HCT116 (cell line): ENCODE data around the gene PRELP. TPM values are rescaled to one million over a fixed set of nuclear protein-coding genes. Genes with fewer than 3 reads are reported as not detected.

Experiments used
- ATAC-seq: fragments of 200-7000 bp; cut with Tn5 transposase; 2 replicates; pipeline ENCODE4 v1.9.1; 2020; ENCODE audit warnings: mild to moderate bottlenecking, moderate library complexity
- BruUV-seq: library from RNA; stranded (reverse); fragments of 400-500 nt; replicated peaks from 2 replicates; lab custom pipeline; 2021; lab: Mats Ljungman, UMichigan
- CTCF ChIA-PET: fragments of 300-600 bp; sonication (Branson Sonifier 250); formaldehyde crosslinking; loops from one replicate; lab custom pipeline; 2021; ENCODE audit warnings: antibody characterized with exemption; lab: Charles Lee
- POLR2A ChIA-PET: fragments of 300-600, 350-600 bp; sonication (Branson Sonifier 250); formaldehyde crosslinking; loops from one replicate; lab custom pipeline; 2021; ENCODE audit warnings: antibody characterized with exemption; lab: Charles Lee
- RAD21 ChIA-PET, 2 experiments: fragments of 300-600 bp; sonication (Branson Sonifier 250); formaldehyde crosslinking; loops; one replicate each; lab custom pipeline; 2023; ENCODE audit warnings: low total read pairs in 2 of 2; ENCODE audit not compliant: uncharacterized antibody in 2 of 2, unreplicated experiment in 2 of 2, low non-redundant PET in 1 of 2; lab: Charles Lee
- DNase-seq: peaks from one replicate; pipeline ENCODE4 v3.0.0-alpha.2; 2010; ENCODE audit warnings: low read depth, low spot score
- H2AFZ ChIP-seq: fragments of 200-600 bp; shearing (Covaris generic), sonication (generic); 2 replicates; pipeline ENCODE4 v1.6.1; 2017; ENCODE audit warnings: low read depth, mixed run types, mixed read lengths, antibody characterized with exemption, low read length; ENCODE audit not compliant: poor library complexity, severe bottlenecking
- H3K27ac ChIP-seq: 2 replicates; pipeline ENCODE4 v1.5.1; 2012; ENCODE audit warnings: low read depth, low read length
- H3K27me3 ChIP-seq: fragments of 200-600 bp; sonication (generic); 2 replicates; pipeline ENCODE4 v1.6.1; 2016; ENCODE audit warnings: mixed run types, low read length, mixed read lengths; ENCODE audit not compliant: insufficient read depth
- H3K36me3 ChIP-seq, 2 experiments: fragments of 200-500 bp in 1 of 2; fragments of 200-600 bp in 1 of 2; sonication (Bioruptor generic) in 1 of 2; sonication (generic) in 1 of 2; 2 replicates each; pipeline versions ENCODE4 v1.5.1 to v1.6.1; 2014 to 2016; ENCODE audit warnings: low read length in 2 of 2, inconsistent platforms in 1 of 2, mixed read lengths in 1 of 2, mixed run types in 1 of 2; ENCODE audit not compliant: insufficient read depth in 2 of 2, control insufficient read depth in 1 of 2
- H3K4me1 ChIP-seq, 2 experiments: fragments of 200-600 bp in 1 of 2; sonication (generic) in 1 of 2; 2 replicates each; pipeline versions ENCODE4 v1.5.1 to v1.6.1; 2012 to 2017; ENCODE audit warnings: low read length in 2 of 2, inconsistent platforms in 1 of 2, mild to moderate bottlenecking in 1 of 2, mixed read lengths in 1 of 2, mixed run types in 1 of 2, moderate library complexity in 1 of 2; ENCODE audit not compliant: insufficient read depth in 2 of 2, control insufficient read depth in 1 of 2
- H3K4me2 ChIP-seq: fragments of 200-600 bp; sonication (generic); 2 replicates; pipeline ENCODE4 v1.6.1; 2017; ENCODE audit warnings: mixed run types, low read length, mixed read lengths
- H3K4me3 ChIP-seq, 2 experiments: fragments of 200-600 bp in 1 of 2; sonication (generic) in 1 of 2; replicated peaks in 1 of 2; 2 replicates each; pipeline ENCODE4 v1.5.1; 2011 to 2016; ENCODE audit warnings: low read length in 2 of 2, control low read depth in 1 of 2, low read depth in 1 of 2, mild to moderate bottlenecking in 1 of 2, mixed read lengths in 1 of 2, mixed run types in 1 of 2
- H3K79me2 ChIP-seq: fragments of 200-600 bp; sonication (generic); 2 replicates; pipeline ENCODE4 v1.6.1; 2017; ENCODE audit warnings: mild to moderate bottlenecking, mixed run types, low read length, moderate library complexity, mixed read lengths; ENCODE audit not compliant: insufficient read depth
- H3K9ac ChIP-seq: fragments of 200-600 bp; sonication (generic); 2 replicates; pipeline ENCODE4 v1.6.1; 2016; ENCODE audit warnings: low read length, mixed read lengths
- H3K9me2 ChIP-seq: fragments of 200-600 bp; sonication (generic), shearing (Covaris generic); 2 replicates; pipeline ENCODE4 v1.6.1; 2017; ENCODE audit warnings: mixed run types, mild to moderate bottlenecking, moderate library complexity; ENCODE audit not compliant: insufficient read depth
- H3K9me3 ChIP-seq, 2 experiments: fragments of 200-500 bp in 1 of 2; fragments of 200-600 bp in 1 of 2; sonication (Bioruptor generic) in 1 of 2; sonication (generic) in 1 of 2; 2 replicates each; pipeline ENCODE4 v1.6.1; 2014 to 2017; ENCODE audit warnings: low read length in 2 of 2, mixed read lengths in 2 of 2, inconsistent platforms in 1 of 2, low read depth in 1 of 2, mild to moderate bottlenecking in 1 of 2, mixed run types in 1 of 2, moderate library complexity in 1 of 2; ENCODE audit not compliant: control insufficient read depth in 1 of 2, insufficient read depth in 1 of 2
- H4K20me1 ChIP-seq: fragments of 200-600 bp; sonication (generic), shearing (Covaris generic); 2 replicates; pipeline ENCODE4 v1.6.1; 2017; ENCODE audit warnings: mixed run types, mild to moderate bottlenecking, moderate library complexity; ENCODE audit not compliant: insufficient read depth
- CBX3 ChIP-seq: IDR thresholded peaks from 2 replicates; pipeline ENCODE4 v1.6.1; 2012; ENCODE audit warnings: low read depth
- CEBPB ChIP-seq: IDR thresholded peaks from 2 replicates; pipeline ENCODE4 v1.6.1; 2012; ENCODE audit warnings: low read depth
- EGR1 ChIP-seq: IDR thresholded peaks from 2 replicates; pipeline ENCODE4 v1.6.1; 2012; ENCODE audit warnings: low read depth
- ELF1 ChIP-seq: IDR thresholded peaks from 2 replicates; pipeline ENCODE4 v1.6.1; 2012; ENCODE audit warnings: low read depth, borderline replicate concordance
- EZH2 ChIP-seq: fragments of 200-600 bp; sonication (generic); IDR thresholded peaks from 2 replicates; pipeline ENCODE4 v1.6.1; 2017; ENCODE audit warnings: antibody characterized with exemption, mixed run types
- EZH2phosphoT487 ChIP-seq: fragments of 200-600 bp; IDR thresholded peaks from 2 replicates; pipeline ENCODE4 v1.6.1; 2018; ENCODE audit warnings: antibody characterized with exemption, borderline replicate concordance
- FOSL1 ChIP-seq: IDR thresholded peaks from 2 replicates; pipeline ENCODE4 v1.6.1; 2012; ENCODE audit warnings: low read depth
- JUND ChIP-seq: IDR thresholded peaks from 2 replicates; pipeline ENCODE4 v1.6.1; 2012
- POLR2A ChIP-seq: IDR thresholded peaks from 2 replicates; pipeline ENCODE4 v1.7.0; 2011; ENCODE audit warnings: borderline replicate concordance; ENCODE audit not compliant: insufficient read depth, insufficient read length; ENCODE audit errors: extremely low read depth
- POLR2AphosphoS5 ChIP-seq: IDR thresholded peaks from 2 replicates; pipeline ENCODE4 v1.6.1; 2011; ENCODE audit warnings: mild to moderate bottlenecking, low read depth, low read length, moderate library complexity
- RAD21 ChIP-seq: IDR thresholded peaks from 2 replicates; pipeline ENCODE4 v1.6.1; 2012; ENCODE audit warnings: low read depth, mild to moderate bottlenecking
- SP1 ChIP-seq: IDR thresholded peaks from 2 replicates; pipeline ENCODE4 v1.6.1; 2012; ENCODE audit warnings: low read depth
- SRF ChIP-seq: IDR thresholded peaks from 2 replicates; pipeline ENCODE4 v1.6.1; 2012; ENCODE audit warnings: low read depth
- TCF7L2 ChIP-seq: IDR thresholded peaks from 2 replicates; pipeline ENCODE4 v1.7.0; 2011; ENCODE audit warnings: borderline replicate concordance, inconsistent platforms; ENCODE audit not compliant: insufficient read depth, insufficient read length; ENCODE audit errors: extremely low read depth
- YY1 ChIP-seq: IDR thresholded peaks from 2 replicates; pipeline ENCODE4 v1.6.1; 2011; ENCODE audit warnings: low read length, low read depth, moderate library complexity, mild to moderate bottlenecking; ENCODE audit not compliant: insufficient replicate concordance; ENCODE audit errors: extremely low read depth
- ZBTB33 ChIP-seq: IDR thresholded peaks from 2 replicates; pipeline ENCODE4 v1.6.1; 2011; ENCODE audit warnings: mild to moderate bottlenecking, low read length, moderate library complexity; ENCODE audit not compliant: insufficient replicate concordance; ENCODE audit errors: extremely low read depth
- ZFX ChIP-seq: fragments of 450-650 bp; IDR thresholded peaks from 2 replicates; pipeline ENCODE4 v1.6.1; 2017
- ZNF274 ChIP-seq: fragments of 200-500 bp; sonication (Bioruptor generic); IDR thresholded peaks from 2 replicates; pipeline ENCODE4 v1.6.1; 2014; ENCODE audit warnings: mild to moderate bottlenecking, low read depth, low read length, inconsistent platforms
- intact Hi-C: fragments of 100-400 bp; cut with micrococcal nuclease; formaldehyde crosslinking; loops from 2 replicates; pipeline ENCODE4 v1.10.0; 2022
- total RNA-seq: library from RNA; stranded (reverse); gene quantifications from one replicate; pipeline ENCODE4 v1.2.1, GENCODE V29; 2021; ENCODE audit not compliant: unreplicated experiment
- TF ChIP-seq, protein P1 (sequence below), 3 experiments: fragments of 200-600 bp in 1 of 3; sonication (generic) in 1 of 3; IDR thresholded peaks in 2 of 3; conservative IDR thresholded peaks in 1 of 3; 2 replicates each; pipeline ENCODE4 v1.5.1; 2012 to 2017; ENCODE audit warnings: low read depth in 2 of 3, low read length in 2 of 3, antibody characterized with exemption in 1 of 3, borderline replicate concordance in 1 of 3, control low read depth in 1 of 3, mild to moderate bottlenecking in 1 of 3, mixed read lengths in 1 of 3, mixed run types in 1 of 3, moderate library complexity in 1 of 3; ENCODE audit not compliant: insufficient read depth in 1 of 3

Gene PRELP
- total RNA-seq, 1 experiment from 2014 or later: 0.10 TPM

GRCh38 chr1:203493901-203494300 is 18.3 kb downstream of the PRELP start, which contains the start of gene OPTC:
OPTC (plus strand) TSS chr1:203494153; CDS start chr1:203496006, 1,853 bp downstream.
- no TSS peak for BruUV-seq
- H3K27ac ChIP-seq: no peak within 1 kb of the TSS
- TF ChIP-seq SRF: no peak
- no peak for TF ChIP-seq EZH2
- no peak for TF ChIP-seq EGR1
- no peak for TF ChIP-seq ZNF274
- no peak for TF ChIP-seq CEBPB
- no peak for TF ChIP-seq ZBTB33
- TF ChIP-seq CBX3: no peak
- TF ChIP-seq FOSL1: no peak
- TF ChIP-seq TCF7L2: no peak
- no peak for TF ChIP-seq ELF1
- no peak for TF ChIP-seq RAD21
- TF ChIP-seq POLR2A: no peak
- TF ChIP-seq, protein P1, sequence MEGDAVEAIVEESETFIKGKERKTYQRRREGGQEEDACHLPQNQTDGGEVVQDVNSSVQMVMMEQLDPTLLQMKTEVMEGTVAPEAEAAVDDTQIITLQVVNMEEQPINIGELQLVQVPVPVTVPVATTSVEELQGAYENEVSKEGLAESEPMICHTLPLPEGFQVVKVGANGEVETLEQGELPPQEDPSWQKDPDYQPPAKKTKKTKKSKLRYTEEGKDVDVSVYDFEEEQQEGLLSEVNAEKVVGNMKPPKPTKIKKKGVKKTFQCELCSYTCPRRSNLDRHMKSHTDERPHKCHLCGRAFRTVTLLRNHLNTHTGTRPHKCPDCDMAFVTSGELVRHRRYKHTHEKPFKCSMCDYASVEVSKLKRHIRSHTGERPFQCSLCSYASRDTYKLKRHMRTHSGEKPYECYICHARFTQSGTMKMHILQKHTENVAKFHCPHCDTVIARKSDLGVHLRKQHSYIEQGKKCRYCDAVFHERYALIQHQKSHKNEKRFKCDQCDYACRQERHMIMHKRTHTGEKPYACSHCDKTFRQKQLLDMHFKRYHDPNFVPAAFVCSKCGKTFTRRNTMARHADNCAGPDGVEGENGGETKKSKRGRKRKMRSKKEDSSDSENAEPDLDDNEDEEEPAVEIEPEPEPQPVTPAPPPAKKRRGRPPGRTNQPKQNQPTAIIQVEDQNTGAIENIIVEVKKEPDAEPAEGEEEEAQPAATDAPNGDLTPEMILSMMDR (IDR thresholded peaks at IDR 0.05 in 2 of 3, conservative IDR thresholded peaks at IDR 0.05 in 1 of 3; ENCODE audit: borderline replicate concordance in 1 of 3, insufficient read depth in 1 of 3, low read depth in 2 of 3, low read length in 2 of 3): no peak
- no peak for TF ChIP-seq SP1
- no peak for TF ChIP-seq EZH2phosphoT487
- TF ChIP-seq YY1: no peak
- TF ChIP-seq POLR2AphosphoS5: no peak
- TF ChIP-seq ZFX: no peak
- TF ChIP-seq JUND: no peak
- TF ChIP-seq, all 23 proteins: peak for 0
- H3K36me3 ChIP-seq: no peaks in the 10 kb centered on the region
- no peak within 1 kb of the TSS for H2AFZ ChIP-seq
- no peaks in the 10 kb centered on the region for H4K20me1 ChIP-seq
- no peaks in the 10 kb centered on the region for H3K4me1 ChIP-seq
- H3K79me2 ChIP-seq: no peaks in the 10 kb centered on the region
- POLR2A ChIA-PET: no interaction called here
- H3K4me2 ChIP-seq: no peak within 1 kb of the TSS
- no peak for DNase-seq
- RAD21 ChIA-PET: no interaction called here
- no peak within 1 kb of the TSS for H3K4me3 ChIP-seq
- CTCF ChIA-PET: interaction anchor here (3.1 kb wide), 1 partner anchor 11 kb away, joined by 9 read pairs; no protein-coding TSS in a partner anchor
- no peaks in the 10 kb centered on the region for H3K27me3 ChIP-seq
- H3K9me3 ChIP-seq: no peaks in the 10 kb centered on the region
- no peak within 1 kb of the TSS for H3K9ac ChIP-seq
- no peak for ATAC-seq
- H3K9me2 ChIP-seq: no peaks in the 10 kb centered on the region
- intact Hi-C loops: no loop called here
